Right atrium auricular region (tissue), 2 donors: ENCODE results near the gene SLC4A11. TPM values are rescaled to one million over a fixed set of nuclear protein-coding genes. Genes with fewer than 3 reads are reported as not detected.

Experiments
- DNase-seq: peaks from one replicate; pipeline ENCODE4 v3.0.0-alpha.2; 2019; ENCODE audit warnings: low spot score
- H3K27ac ChIP-seq, 2 donors: fragments of 200-600 bp; sonication (generic); 1 replicate in 1 of 2; 2 replicates in 1 of 2; pipeline ENCODE4 v1.5.1; 2016 to 2019
- H3K27me3 ChIP-seq, 2 donors: fragments of 200-600 bp; sonication (generic); one replicate each; pipeline versions ENCODE4 v1.5.1 to v1.6.0; 2017 to 2019
- H3K36me3 ChIP-seq: fragments of 200-600 bp; sonication (generic); one replicate; pipeline ENCODE4 v1.5.1; 2016
- H3K4me1 ChIP-seq, 2 donors: fragments of 200-600 bp; sonication (generic); one replicate each; pipeline versions ENCODE4 v1.5.1 to v1.6.0; 2017 to 2019
- H3K4me3 ChIP-seq, 2 donors: fragments of 200-600 bp; sonication (generic); 1 replicate in 1 of 2; 2 replicates in 1 of 2; pipeline ENCODE4 v1.5.1; 2017 to 2019; ENCODE audit warnings: mild to moderate bottlenecking in 1 of 2, moderate library complexity in 1 of 2
- H3K9me3 ChIP-seq, 2 donors: fragments of 200-600 bp; sonication (generic); one replicate each; pipeline ENCODE4 v1.5.1; 2019
- total RNA-seq, 2 donors: library from RNA; depleted of rRNA; stranded (reverse); fragments of >200 nt; gene quantifications; one replicate each; pipeline ENCODE4 v1.1.0, GENCODE V29; 2016
- TF ChIP-seq, protein P1 (sequence below), 2 donors: fragments of 200-600 bp; sonication (generic); IDR thresholded peaks; one replicate each; pipeline ENCODE4 v1.5.1; 2019; ENCODE audit warnings: antibody characterized with exemption in 2 of 2

The SLC4A11 gene
- total RNA-seq, 2 donors from 2014 or later: 0.16 TPM; not detected in 1

DNA sequence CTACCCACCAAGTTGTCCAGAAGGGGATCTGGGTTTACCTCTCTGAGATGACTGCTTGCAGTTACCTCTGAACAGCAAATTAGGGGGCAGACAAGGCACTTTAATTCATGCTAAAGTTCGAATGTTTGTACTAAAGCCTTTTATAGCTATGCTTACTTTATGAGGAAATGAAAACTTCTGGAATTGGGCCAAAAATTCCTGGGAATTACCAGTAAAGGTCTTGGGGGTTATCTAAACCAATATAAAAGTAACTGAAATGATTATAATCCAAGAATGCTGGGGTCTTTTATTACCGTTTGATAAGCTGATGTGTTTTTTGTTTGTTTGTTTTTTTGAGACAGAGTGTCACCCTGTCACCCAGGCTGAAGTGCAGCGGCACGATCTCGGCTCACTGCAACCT is 57.7 kb downstream of the SLC4A11 start:
- TF ChIP-seq, protein P1, sequence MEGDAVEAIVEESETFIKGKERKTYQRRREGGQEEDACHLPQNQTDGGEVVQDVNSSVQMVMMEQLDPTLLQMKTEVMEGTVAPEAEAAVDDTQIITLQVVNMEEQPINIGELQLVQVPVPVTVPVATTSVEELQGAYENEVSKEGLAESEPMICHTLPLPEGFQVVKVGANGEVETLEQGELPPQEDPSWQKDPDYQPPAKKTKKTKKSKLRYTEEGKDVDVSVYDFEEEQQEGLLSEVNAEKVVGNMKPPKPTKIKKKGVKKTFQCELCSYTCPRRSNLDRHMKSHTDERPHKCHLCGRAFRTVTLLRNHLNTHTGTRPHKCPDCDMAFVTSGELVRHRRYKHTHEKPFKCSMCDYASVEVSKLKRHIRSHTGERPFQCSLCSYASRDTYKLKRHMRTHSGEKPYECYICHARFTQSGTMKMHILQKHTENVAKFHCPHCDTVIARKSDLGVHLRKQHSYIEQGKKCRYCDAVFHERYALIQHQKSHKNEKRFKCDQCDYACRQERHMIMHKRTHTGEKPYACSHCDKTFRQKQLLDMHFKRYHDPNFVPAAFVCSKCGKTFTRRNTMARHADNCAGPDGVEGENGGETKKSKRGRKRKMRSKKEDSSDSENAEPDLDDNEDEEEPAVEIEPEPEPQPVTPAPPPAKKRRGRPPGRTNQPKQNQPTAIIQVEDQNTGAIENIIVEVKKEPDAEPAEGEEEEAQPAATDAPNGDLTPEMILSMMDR (IDR thresholded peaks at IDR 0.05): no peak

DNA sequence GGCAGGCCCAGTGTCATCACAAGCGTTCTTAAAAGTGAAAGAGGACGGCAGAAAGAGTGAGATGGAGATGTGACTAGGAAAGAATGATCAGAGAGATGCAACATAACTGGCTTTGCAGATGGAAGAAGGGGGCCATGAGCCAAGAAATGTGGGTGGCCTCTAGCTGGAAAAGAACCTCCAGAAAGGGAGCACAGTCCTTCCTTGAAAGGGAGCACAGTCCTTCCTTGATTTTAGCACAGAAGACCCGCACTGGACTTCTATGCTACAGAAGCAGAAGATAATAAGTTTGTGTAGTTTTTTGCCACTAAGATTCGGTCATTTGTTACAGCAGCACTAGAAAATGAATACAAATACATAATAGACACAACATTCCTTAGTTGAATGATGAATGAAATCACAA is 58.7 kb downstream of the SLC4A11 start:
- Histone ChIP-seq H3K27me3 (no peaks in the 10 kb centered on the region), H3K4me1 (no peaks in the 10 kb centered on the region), H3K4me3 (no peak overlapping the region), H3K27ac (no peak overlapping the region), H3K36me3 (no peaks in the 10 kb centered on the region), H3K9me3 (no peaks in the 10 kb centered on the region)
- no peak for DNase-seq
- TF ChIP-seq, protein P1 (IDR thresholded peaks at IDR 0.05): no peak

More for the DNA sequence above, 57.7 kb downstream of the SLC4A11 start:
- no peak overlapping the region for H3K27ac ChIP-seq
- no peaks in the 10 kb centered on the region for H3K27me3 ChIP-seq
- no peak overlapping the region for H3K4me3 ChIP-seq
- no peaks in the 10 kb centered on the region for H3K36me3 ChIP-seq
- no peaks in the 10 kb centered on the region for H3K4me1 ChIP-seq
- no peak for DNase-seq
- no peaks in the 10 kb centered on the region for H3K9me3 ChIP-seq

DNA sequence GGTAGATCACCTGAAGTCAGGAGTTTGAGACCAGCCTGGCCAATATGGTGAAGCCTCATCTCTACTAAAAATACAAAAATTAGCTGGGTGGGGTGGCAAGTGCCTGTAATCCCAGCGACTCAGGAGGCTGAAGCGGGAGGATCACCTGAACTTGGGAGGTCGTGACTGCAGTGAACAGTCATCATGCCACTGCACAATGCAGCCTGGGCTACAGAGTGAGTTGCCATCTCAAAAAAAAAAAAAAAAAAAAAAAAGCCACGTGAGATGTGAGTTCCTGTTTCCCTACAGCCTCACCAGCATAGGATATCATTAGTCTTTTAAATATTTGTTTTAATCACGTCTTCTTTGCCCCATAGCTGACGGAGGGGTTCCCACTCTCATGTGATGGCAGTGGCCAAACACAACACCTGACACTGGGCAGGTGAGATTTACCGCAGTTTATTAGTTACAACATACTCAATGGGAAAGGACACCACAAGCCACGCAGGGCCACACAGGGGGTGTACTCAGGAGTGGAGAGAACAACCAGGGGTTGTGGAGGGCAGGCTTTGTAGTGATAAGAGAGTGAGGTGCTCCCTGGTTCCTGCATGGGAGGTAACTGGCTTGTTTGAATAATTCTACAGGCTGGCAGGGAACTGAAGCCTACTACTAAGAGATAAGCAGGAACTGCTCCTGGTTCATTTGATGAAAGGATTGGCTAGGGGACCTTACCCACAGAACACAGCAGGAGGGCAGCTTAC is 61.1 kb downstream of the SLC4A11 start:
- Histone ChIP-seq H3K27me3 (no peaks in the 10 kb centered on the region), H3K27ac (no peak overlapping the region), H3K4me1 (peaks cover 0 to 15% of the 10 kb centered on the region in 2 donors), H3K36me3 (no peaks in the 10 kb centered on the region), H3K9me3 (no peaks in the 10 kb centered on the region), H3K4me3 (no peak overlapping the region)
- TF ChIP-seq, protein P1 (IDR thresholded peaks at IDR 0.05): no peak
- no peak for DNase-seq

Other genes with a start within 250 kb of the SLC4A11 start
- gene GNRH2, start 195.6 kb downstream of the SLC4A11 start, total RNA-seq: not detected
- 10 to 100 TPM; 44.7 to 45.4 TPM for gene MRPS26, start 193.1 kb downstream of the SLC4A11 start, total RNA-seq
- not detected for gene OXT, start 167.6 kb downstream of the SLC4A11 start, total RNA-seq
- gene AVP, start 154.5 kb downstream of the SLC4A11 start, total RNA-seq: not detected
- gene FASTKD5, start 79.3 kb downstream of the SLC4A11 start, total RNA-seq: 10 to 100 TPM; 18.7 to 24.7 TPM
- 1 to 10 TPM; 4.1 to 5.0 TPM for gene UBOX5, start 79.3 kb downstream of the SLC4A11 start, total RNA-seq
- 10 to 100 TPM; 18.9 to 25.9 TPM for gene LZTS3, start 65.6 kb downstream of the SLC4A11 start, total RNA-seq
- 10 to 100 TPM; 43.8 to 48.0 TPM for gene DDRGK1, start 34.5 kb downstream of the SLC4A11 start, total RNA-seq
- gene ITPA, start 29.7 kb downstream of the SLC4A11 start, total RNA-seq: 10 to 100 TPM; 17.4 to 21.4 TPM
- 10 to 100 TPM; 13.4 to 19.2 TPM for gene DNAAF9, start 168.5 kb upstream of the SLC4A11 start, total RNA-seq
- gene ATRN, start 231.8 kb upstream of the SLC4A11 start, total RNA-seq: 10 to 100 TPM; 22.5 to 28.1 TPM